ENCODE measurements around the gene ERBB4.

GRCh38 chr2:212402316-212402715 lies 136.3 kb downstream of the ERBB4 start:
- TF ChIP-seq CTCF (IDR thresholded peaks at IDR 0.05): no peak
- no peak for TF ChIP-seq ZSCAN20 (CRISPR knock-in tag; IDR thresholded peaks at IDR 0.05)
